Nephron progenitor cell (in vitro differentiated cells): Measurements from ENCODE around the gene PRPF4.

Experiments used
- DNase-seq: peaks from one replicate; pipeline ENCODE4 v3.0.0; 2021
- H3K27ac Mint-ChIP-seq: 2 replicates; pipeline ENCODE4 v1.8.0; 2021; ENCODE audit warnings: mild to moderate bottlenecking, moderate library complexity, mixed read lengths
- H3K27me3 Mint-ChIP-seq: 2 replicates; pipeline ENCODE4 v1.8.0; 2021; ENCODE audit warnings: mild to moderate bottlenecking, low read depth, mixed read lengths; ENCODE audit not compliant: poor library complexity
- H3K36me3 Mint-ChIP-seq: 2 replicates; pipeline ENCODE4 v1.8.0; 2021; ENCODE audit warnings: low read depth, mixed read lengths
- H3K4me1 Mint-ChIP-seq: 2 replicates; pipeline ENCODE4 v1.8.0; 2021; ENCODE audit warnings: mixed read lengths
- H3K4me3 Mint-ChIP-seq: 2 replicates; pipeline ENCODE4 v1.8.0; 2021; ENCODE audit warnings: mild to moderate bottlenecking, moderate library complexity, mixed read lengths
- H3K9me3 Mint-ChIP-seq: 2 replicates; pipeline ENCODE4 v1.8.0; 2021; ENCODE audit warnings: mild to moderate bottlenecking, moderate library complexity, mixed read lengths
- TF ChIP-seq, protein P1 (sequence below): fragments of 200-600 bp; sonication (generic); IDR thresholded peaks from 2 replicates; pipeline ENCODE4 v1.5.0; 2021; ENCODE audit warnings: antibody characterized with exemption

The PRPF4 gene

DNA sequence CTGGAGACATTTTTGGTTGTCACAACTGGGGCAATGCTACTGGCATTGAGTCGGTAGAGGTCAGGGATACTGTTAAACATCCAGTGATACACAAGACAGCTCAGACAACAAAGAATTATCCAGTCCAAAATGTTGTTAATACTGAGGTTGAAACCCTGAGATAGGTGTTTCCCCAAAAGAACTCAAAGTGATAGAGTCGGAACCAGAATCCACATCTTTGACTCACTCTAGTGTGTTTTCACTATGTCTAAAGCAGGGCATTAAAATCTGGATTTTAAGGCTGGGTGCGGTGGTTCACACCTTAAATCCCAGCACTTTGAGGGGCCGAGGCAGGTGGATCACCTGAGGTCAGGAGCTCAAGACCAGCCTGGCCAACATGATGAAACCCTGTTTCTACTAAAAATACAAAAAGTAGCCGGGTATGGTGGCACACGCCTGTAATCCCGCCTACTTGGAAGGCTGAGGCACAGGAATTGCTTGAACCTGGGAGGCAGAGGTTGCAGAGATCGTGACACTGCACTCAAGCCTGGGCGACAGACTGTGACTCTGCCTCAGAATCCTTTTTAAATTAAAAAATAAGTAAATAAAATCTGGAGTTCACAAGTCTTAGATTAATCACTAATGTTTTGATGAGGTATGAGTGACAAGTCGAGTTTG is 37.1 kb upstream of the PRPF4 start:
- Mint-ChIP-seq H3K36me3 (no peaks in the 10 kb centered on the region), H3K9me3 (no peaks in the 10 kb centered on the region), H3K27me3 (no peaks in the 10 kb centered on the region)

DNA sequence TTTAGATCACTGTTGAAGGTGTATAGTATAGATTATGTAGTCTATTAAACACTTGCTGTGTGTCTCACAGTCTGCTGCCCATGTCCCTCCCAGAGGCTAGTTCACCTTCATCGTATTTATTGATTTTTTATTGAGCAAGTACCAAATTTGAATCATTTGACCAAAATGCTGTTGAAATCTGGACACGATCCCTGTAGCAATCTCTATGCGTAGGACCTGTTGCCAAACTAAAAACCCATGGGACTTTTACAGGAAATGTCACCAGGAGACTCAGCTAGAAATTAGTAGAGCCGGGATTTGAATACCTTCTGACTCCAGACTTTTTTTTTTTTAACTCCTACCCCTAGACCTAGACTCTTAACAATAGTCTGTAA is 36.6 kb upstream of the PRPF4 start:
- H3K36me3 Mint-ChIP-seq: no peaks in the 10 kb centered on the region
- H3K4me3 Mint-ChIP-seq: no peak overlapping the region
- H3K9me3 Mint-ChIP-seq: no peaks in the 10 kb centered on the region
- H3K4me1 Mint-ChIP-seq: peaks cover 7% of the 10 kb centered on the region
- TF ChIP-seq, protein P1, sequence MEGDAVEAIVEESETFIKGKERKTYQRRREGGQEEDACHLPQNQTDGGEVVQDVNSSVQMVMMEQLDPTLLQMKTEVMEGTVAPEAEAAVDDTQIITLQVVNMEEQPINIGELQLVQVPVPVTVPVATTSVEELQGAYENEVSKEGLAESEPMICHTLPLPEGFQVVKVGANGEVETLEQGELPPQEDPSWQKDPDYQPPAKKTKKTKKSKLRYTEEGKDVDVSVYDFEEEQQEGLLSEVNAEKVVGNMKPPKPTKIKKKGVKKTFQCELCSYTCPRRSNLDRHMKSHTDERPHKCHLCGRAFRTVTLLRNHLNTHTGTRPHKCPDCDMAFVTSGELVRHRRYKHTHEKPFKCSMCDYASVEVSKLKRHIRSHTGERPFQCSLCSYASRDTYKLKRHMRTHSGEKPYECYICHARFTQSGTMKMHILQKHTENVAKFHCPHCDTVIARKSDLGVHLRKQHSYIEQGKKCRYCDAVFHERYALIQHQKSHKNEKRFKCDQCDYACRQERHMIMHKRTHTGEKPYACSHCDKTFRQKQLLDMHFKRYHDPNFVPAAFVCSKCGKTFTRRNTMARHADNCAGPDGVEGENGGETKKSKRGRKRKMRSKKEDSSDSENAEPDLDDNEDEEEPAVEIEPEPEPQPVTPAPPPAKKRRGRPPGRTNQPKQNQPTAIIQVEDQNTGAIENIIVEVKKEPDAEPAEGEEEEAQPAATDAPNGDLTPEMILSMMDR: no peak
- H3K27ac Mint-ChIP-seq: no peak overlapping the region
- DNase-seq: no peak
- H3K27me3 Mint-ChIP-seq: no peaks in the 10 kb centered on the region

More for the DNA sequence above, 37.1 kb upstream of the PRPF4 start:
- H3K27ac Mint-ChIP-seq: no peak overlapping the region
- DNase-seq: no peak
- peaks cover 7% of the 10 kb centered on the region for H3K4me1 Mint-ChIP-seq
- no peak overlapping the region for H3K4me3 Mint-ChIP-seq
- TF ChIP-seq, protein P1: no peak

DNA sequence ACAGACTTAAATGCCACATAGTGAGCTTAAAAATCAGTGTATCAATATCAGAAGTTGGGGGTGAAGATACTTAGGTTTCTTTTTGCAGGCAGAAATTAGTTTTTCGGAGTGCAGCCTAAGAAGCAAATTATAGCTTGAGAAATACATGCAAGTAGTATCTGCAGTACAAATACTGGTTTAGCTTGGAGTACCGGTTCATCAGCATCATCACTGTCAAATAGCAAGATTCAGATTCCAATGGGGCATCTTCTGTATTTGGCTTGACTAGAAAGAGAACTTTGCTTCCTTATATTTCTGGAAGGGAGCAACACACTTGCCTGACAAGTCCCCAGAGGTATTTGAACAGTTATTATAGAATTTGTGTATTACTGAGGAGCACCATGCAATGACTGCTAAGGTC is 34.3 kb upstream of the PRPF4 start:
- Mint-ChIP-seq H3K27ac (no peak overlapping the region), H3K4me1 (peaks cover 12% of the 10 kb centered on the region), H3K36me3 (no peaks in the 10 kb centered on the region), H3K27me3 (no peaks in the 10 kb centered on the region), H3K9me3 (no peaks in the 10 kb centered on the region), H3K4me3 (no peak overlapping the region)
- TF ChIP-seq, protein P1: no peak
- DNase-seq: no peak

DNA sequence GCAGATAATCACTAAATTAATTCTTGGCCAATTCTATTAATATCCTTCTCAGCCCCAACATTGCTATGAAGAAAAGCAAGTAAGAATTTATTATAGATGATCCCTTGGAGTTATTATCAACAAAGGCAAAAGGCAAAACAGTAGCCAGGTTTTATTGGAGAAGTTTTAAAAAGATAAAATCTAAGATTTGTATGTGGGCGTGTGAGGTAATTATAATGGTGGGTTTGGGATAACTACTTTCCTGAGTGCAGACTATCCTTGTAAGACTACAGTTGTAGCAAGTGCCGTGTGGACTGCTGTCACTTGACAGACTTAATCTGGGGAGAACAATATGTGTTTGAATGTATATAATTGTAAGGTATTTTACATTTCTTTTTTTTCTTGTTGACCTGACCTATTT is 30.9 kb upstream of the PRPF4 start:
- Mint-ChIP-seq H3K27me3 (no peaks in the 10 kb centered on the region), H3K36me3 (peaks cover 22% of the 10 kb centered on the region), H3K27ac (no peak overlapping the region), H3K9me3 (peaks cover 11% of the 10 kb centered on the region), H3K4me1 (peaks cover 5% of the 10 kb centered on the region), H3K4me3 (no peak overlapping the region)
- TF ChIP-seq, protein P1: no peak
- no peak for DNase-seq

DNA sequence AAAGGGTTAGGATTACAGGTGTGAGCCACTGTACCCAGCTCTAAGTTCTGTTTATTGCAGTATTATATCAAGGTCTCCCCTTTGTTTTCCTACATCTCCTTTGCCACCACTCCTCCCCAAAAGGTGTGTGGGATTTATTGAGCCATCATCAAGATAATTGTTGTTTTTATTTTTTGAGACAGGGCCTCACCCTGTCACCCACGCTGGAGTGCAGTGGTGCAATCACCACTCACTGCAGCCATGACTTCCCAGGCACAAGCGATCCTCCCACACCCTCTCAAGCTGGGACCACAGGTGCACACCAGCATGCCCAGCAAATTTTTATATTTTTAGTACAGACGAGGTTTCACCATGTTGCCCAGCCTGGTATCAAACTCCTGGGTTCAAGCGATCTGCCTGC is 29.6 kb upstream of the PRPF4 start:
- Mint-ChIP-seq H3K27me3 (no peaks in the 10 kb centered on the region), H3K4me3 (no peak overlapping the region), H3K36me3 (peaks cover 26% of the 10 kb centered on the region), H3K4me1 (peaks cover 5% of the 10 kb centered on the region), H3K9me3 (peaks cover 17% of the 10 kb centered on the region), H3K27ac (peak overlapping the region; percentile 58)
- DNase-seq: no peak
- TF ChIP-seq, protein P1: no peak

DNA sequence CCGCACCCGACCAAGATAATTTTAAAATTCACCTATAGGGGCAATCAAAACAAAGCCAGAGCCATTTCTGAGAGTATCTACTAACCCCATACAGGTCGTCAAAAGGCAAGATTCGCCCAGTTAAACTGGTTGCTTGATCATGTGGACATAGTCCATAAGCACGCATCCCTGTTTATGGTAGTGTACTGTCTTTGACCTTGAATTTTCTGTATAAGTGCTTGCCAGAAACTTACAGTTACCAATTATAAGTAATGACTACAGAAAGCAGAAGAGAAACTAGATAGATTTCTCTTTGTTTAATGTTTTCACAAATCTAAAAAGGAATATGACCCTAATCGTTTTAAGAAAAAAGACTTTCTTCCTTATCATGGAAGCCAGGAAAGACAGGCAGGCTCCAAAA is 28.5 kb upstream of the PRPF4 start:
- Mint-ChIP-seq H3K27me3 (no peaks in the 10 kb centered on the region), H3K4me3 (no peak overlapping the region), H3K9me3 (peaks cover 23% of the 10 kb centered on the region), H3K4me1 (peaks cover 5% of the 10 kb centered on the region), H3K27ac (no peak overlapping the region), H3K36me3 (peaks cover 34% of the 10 kb centered on the region)
- DNase-seq: no peak
- TF ChIP-seq, protein P1: no peak
